HS-27A (cell line): Measurements from ENCODE around the gene LMOD1.
"Not testable (repeated sequence)": the region's sequence is repeated elsewhere in the genome, so short reads cannot be mapped to it uniquely, and the experiment has no call there.

Experiments used
- DNase-seq: peaks from one replicate; pipeline ENCODE4 v3.0.0-alpha.2; 2012; ENCODE audit warnings: low read depth, missing footprints

LMOD1 gene

DNA sequence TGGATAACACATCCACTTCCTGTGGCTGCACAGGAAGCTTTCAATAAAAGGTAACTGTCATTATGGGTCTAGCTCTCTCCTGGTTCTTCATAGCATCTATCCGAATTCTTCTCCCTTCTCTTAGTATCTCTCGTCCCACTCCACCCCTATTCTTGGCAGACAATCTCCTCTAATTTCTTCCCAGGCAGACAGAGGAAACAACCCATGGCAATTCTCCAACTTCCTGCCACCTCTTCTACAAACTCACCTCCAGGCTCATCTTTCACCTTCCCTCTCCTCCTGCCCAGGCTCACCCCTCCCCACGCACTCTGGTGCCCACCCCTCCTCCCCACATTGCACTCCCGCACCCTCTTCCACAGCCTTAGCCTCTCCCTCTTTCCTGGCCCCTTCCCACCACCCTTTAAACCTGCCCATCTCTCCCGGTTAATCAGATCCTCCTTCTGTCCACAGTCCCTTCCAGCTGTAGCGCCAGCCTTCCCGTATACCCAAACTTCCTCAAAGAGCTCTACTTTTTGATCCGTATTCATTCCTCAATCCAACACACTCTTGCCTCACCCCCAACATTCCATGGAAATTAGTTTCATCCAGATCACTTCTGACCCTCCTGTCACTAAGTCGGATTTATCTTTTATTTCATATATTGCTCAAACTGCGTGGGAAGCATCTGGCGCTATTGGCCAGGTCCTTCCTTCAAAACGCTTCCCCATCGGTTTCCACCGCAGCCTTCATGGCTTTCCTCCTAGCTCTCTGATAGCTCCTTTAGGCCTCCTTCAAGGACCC lies 31.7 kb downstream of the LMOD1 start:
- no peak for DNase-seq

DNA sequence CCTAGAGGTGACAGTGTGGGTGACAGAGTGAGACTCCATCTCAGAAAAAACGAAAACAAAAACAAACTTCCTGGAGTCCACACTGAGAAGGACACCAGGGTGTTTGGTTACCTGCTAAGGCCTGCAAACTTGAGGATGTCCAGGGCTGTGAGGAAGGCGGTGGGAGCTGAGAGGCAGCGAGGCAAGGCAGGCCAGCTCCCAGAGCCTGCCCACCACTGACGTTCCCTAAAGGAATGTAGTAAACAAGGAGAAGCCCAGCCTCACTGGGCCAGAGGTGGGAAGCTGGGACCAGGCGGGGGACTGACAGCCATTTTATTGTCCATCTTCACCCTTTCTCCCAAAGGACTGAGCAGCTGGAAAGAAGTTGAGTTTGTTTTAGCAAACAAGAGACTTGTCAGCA lies 33.5 kb downstream of the LMOD1 start:
- no peak for DNase-seq

DNA sequence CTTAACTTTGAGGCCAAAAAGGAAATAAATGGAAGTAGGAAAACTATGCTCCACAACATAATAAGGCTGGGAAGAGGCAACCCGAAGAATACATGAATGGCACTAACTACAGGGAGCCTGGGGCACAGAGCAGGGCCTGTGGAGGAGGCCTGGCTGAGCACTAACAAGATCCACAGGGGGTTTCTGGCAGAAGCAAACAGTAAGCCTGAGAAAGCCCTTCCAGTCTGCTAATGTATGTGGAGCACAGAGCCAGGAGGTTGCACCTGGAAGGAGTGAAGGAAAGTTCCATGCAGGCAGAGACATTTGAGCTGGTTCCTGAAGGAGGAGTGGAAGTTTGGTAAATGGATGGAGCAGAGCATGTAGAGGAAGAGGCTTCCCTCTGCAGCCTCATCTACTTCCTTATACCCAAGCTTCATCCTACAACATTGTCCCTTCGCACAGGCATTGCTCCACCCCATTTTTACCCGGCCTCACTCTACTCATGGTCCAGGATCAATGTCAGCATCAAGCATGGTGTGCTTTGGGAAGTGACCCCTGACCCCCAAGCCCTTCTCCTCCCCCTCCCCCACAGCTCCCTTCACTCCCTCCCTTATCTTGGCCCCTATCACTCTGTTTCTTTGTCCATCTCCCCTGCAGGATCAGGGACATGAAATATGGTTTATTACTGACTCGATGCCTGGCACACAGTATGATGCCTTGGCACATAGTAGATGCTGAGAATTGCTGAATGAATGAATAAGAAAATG lies 34.3 kb downstream of the LMOD1 start:
- DNase-seq: no peak

DNA sequence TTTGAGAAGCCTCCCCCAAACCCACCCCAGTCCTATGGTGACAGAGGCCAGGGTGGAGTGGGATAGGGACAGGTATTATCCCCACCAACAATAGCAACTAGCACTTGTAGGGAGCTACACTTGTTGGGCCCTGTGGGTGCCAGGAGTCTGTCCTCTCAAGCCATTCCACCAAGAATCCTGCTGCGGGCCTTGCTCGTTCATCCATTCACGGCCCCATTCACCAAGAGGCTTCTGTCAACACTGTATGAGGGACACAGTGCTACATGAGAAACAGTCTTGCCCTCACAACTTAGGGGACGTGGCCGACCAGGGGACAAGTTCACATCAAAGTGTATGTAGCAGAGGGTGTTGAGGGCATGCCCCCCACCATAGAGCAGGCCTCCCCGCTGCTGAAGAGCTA lies 38.7 kb downstream of the LMOD1 start:
- no peak for DNase-seq

DNA sequence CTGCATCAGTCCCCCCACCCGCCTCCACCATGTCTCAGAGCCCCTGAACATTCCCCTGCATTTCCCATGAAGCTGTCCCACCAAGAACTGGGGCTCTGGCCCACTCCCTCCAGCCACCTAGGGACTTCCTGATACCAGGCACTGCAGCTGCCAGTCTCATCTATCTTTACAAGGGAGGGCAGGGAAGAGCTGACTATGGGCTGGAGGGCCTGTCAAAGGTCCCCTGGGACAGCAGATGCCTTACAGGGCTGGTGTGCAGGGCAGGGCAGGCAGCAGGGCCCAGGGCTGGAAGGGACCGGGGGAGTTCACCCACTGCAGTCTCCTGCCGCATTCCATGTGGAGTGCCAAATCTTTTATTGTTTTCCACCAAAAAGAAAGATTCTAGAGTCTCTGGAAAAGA lies 40.0 kb downstream of the LMOD1 start:
- DNase-seq: no peak

DNA sequence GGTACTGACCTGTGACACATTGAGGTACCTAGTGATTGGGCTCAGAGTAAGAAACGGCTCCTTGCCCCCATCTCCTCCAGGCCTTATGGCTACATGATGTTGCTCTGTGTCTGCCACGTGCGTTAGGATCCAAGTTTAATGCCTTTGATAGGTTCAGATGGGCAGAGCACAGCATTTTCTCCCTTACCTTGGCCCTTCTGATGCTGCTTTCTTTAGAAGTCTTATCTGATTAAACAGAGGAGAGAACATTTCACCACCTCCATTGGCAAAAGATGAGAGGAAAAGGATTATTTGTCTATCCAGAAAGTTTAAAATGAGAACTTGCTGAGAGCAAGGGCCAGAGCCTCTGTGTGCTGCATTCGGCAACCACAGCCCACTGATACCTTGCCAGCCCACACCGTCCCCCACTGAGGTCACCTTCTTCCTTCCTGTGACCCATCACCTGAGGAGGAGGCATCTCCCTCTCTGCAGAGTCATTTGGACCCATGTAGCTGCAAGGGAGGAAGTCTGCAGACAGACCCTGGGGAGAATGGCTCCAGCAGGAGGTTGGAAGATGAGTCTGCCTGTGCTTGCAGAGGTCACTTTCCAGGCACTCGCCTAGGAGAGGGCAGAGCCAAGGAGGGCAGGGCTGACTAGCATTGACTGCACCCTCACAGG lies 41.0 kb downstream of the LMOD1 start:
- no peak for DNase-seq

DNA sequence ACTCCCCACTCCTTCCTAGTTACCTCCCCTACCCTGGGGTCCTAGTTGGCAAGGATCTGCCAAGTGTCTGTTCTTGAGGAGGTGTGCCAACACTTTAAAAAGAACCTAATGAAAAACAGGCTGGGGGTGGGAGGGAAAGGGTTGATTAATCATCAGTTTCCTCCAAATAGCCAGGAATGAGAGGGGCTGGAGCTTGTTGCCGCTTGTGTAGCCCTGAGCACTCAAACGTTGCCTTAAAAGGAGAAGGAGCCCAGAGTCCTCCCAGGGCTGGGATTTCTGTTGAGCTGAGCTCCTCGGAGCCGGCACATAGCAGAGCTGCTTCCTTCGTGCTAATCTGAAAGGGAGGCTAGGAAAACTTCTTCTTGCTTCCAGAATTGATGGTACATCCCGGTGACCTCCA lies 41.8 kb downstream of the LMOD1 start:
- no peak for DNase-seq

DNA sequence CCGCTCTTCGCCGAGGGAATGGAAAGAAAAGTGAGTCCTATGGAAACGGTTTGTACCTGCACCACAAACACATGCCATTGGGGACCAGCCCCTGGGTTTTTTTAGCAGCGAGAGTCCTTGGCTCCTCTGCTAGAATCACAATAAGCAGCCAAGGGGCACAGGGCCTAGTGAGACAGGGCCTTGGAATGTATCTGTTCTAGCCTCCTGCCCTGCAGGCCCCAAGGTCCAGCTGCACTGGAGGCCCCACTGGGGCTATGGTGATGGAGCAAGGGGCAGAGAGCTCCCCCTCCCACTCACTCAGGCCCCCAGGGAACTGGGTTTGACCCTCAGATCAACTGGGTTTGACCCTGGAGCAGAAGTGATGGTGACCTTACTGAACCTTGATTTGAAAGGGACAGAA lies 43.2 kb downstream of the LMOD1 start:
- DNase-seq: no peak

DNA sequence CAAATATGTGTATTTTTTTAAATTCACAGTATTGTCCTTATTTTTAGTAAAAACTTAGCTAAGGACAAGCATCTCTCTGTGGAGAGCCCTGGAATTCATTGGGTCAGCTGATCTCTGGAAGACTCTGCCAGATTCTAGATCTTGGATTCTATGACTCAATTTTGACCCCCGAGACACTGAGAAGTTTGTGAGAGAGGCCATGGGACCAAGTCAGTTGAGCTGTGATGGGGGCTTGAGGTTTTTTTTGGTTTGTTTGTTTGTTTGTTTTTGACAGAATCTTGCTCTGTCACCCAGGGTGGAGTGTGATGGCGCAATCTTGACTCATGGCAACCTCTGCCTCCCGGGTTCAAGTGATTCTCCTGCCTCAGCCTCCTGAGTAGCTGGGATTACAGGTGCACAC lies 44.1 kb downstream of the LMOD1 start:
- no peak for DNase-seq

DNA sequence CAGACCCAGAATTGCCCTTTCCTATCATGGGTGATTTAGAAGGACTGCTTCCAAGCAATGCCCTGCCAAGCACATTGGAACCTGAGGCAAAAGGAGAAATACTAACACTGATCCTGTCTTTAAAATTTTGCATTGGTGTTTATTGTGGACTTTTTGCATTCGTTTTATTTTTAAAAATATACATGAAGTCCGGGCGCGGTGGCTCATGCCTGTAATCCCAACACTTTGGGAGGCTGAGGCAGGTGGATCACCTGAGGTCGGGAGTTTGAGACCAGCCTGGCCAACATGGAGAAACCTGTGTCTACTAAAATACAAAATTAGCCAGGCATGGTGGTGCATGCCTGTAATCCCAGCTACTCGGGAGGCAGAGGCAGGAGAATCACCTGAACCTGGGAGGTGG lies 45.3 kb downstream of the LMOD1 start:
- DNase-seq: not testable (repeated sequence)

DNA sequence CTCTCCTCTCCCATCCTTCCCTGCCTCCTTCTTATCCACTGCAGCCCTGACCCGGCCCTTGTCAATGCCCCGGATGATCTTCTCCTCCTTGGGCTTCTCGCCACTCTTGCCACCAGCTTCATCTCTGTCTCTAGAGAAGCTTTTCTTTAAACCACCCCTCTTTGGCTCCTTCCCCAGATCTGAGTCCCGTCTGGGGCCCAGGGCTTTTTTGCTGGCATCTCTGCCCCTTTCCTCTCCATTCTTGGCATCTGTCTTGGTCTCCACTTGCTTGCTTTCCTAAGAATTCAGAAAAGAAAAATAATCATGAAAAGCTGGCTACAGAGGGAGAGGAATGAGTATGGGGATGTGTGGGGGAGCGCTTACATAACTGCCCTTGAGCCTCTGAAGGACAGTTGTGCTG lies 45.9 kb downstream of the LMOD1 start:
- no peak for DNase-seq

DNA sequence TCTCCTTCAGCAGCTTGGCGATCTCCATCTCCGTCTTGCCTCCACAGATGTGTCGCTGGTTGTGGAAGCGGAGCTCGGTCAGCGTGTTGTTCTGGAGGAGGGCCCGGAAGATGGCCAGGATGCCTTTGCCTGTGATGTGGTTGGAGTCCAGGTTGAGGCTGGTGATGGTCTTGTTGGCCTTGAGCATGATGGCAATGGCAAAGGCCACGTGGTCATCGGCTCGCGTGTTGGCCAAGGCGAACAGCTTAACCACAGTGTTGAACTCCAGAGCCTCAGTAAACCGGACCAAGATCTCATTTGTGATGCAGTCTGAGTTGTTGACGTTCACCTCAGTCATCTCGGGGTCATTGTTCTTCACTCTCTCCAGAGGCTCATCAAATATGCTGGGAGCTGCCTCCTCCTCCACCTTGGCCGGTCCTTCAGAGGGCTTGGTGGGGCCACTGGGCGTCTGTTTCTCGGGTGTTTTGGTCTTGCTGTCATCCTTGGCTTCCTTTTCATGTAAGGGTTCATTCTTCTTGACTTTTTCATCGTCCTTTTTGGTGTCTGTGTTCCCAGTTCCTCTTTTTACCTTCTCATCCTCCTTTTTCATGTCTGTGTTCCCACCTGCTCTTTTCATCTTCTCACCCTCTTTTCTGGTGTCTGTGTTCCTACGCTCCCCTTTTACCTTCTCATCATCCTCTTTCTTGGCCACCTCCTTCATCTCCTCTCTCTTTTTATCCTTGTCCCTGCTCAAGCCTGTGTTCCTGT lies 46.5 kb downstream of the LMOD1 start:
- no peak for DNase-seq

DNA sequence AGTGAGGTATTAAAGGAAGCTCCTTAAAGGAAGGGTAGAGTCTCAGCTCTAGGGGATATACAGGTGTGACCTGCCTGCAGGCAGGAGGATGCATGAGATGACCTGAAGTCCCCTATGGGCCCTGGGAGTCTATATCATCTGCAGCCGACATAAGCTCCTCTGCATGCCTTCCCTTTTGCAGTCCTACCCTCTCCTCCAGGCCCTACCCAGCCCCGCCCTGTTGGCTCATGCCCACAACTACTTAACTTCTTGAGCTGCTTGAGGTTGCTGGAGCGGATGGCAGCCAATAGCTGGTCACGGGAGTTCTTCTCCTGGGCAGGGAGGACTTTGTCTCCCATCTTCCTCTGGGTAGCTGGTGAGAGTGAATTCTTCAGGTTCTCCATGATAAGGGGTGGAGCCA lies 47.4 kb downstream of the LMOD1 start:
- no peak for DNase-seq

DNA sequence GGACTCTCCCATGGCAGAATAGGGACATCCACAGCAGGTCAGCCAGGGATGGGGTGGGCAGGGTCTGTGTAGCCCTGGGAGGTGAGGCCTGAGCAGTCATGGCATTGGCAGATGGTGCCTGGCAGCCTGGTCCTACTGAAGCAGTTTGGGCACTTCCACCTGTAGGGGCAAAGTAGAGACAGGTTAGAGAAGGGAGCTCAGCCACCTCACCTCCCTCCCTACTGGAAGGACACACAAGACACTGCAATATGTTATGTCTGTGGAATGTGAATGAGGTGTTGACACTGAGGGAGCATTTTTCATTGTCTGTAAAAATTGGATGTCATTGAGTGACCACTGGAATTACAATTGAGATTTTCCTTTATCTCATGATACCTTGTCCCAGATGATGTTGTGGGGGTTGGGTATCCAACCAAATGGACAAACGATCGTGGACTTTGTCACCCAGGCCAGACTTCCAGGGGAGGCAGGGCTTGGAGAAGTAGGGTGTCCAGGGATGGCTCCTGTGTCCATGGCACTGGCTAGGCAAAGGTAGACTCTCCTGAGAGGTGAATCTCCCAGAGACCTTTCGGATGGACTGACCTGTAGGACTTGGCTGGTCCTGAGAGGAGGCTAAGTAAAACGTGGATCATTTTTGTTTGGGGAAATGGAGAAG lies 48.0 kb downstream of the LMOD1 start:
- no peak for DNase-seq

DNA sequence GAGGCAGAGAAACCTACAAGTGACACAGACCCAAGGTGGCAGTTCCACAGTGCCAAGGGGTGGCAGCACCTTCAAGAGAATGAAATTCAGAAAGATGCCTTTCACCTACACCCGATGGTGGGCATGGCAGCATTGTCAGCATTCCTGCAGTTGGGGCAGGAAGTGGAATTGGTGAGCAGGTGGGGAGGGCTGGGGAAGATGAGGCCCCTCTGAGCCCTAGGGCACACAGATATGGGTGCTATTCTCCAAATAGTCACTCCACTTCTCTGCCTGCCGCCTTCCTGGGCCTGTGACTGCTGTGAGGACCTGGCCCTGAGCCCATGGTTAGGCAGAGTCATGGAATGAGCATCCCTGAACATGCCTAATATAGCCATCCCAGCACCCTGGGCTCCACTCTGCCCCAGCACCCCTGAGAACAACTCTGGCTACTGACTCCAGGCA lies 49.4 kb downstream of the LMOD1 start:
- DNase-seq: no peak

DNA sequence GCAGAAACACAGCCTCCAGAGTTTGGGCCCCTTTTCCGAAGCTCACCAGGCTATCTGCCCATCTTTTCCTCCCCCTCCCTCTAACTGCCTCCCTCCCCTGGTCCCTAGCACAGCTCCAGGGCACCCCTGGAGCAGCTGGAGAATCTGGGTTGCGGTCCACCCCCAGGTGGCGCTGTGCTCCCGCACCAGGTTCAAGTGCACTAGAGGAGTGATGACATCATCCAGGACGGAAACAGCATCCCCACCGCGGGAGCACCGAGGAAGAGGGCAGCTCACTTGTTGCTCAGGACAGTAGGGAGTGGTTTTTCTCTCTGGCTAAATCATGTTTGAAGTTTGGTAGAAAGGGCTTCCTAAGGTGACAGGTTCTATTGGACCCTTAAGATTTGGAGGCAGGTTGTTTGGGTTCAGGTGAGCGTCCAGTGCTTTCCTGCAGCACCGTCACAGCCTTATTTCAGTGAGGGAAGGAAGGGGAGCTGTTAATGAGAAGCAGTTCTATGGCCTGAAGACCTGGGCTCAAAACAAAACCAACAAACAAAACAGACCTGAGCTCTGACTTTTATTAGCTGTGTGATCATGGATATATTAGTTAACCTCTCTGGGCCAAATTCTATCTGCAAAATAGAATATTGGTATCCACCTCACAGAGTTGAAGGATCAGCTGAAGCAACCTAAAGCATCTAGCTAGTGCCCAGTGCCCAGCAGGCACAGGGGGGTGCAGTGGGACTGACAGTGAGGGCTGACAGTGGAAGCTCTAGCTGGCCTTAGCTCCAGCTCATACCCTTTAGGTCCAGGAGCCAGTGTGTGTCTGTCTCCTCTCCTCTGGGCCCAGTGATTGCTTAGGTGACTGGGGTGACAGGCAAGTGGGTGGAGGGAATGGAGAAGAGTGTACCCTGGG lies 50.2 kb downstream of the LMOD1 start:
- no peak for DNase-seq

DNA sequence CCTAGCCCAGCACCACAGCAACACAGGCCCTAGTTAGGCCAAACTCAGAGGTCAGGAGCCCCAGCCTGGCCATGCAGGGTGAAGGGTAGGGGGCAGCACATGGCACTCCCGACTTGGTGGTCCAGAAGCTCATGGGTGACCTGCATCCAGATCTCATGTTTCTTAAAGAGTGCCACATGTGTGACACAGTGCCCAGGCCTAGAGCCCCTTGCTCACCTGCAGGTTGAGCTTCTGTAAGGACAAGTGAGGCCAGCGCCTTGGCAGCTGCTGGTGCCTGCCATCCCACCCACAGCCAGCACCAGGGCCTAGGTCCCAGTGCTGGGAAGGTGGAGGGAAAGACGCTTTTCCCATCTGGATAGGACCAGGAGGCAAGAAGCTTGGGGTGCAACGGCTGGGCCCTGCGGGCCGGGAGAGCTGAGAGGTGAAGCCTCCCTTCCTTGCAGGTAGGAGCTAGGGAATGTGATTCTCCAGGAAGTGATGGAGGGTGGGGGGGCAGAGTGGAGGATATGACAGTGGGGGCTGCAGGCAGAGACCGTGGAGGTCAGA lies 51.2 kb downstream of the LMOD1 start:
- no peak for DNase-seq

DNA sequence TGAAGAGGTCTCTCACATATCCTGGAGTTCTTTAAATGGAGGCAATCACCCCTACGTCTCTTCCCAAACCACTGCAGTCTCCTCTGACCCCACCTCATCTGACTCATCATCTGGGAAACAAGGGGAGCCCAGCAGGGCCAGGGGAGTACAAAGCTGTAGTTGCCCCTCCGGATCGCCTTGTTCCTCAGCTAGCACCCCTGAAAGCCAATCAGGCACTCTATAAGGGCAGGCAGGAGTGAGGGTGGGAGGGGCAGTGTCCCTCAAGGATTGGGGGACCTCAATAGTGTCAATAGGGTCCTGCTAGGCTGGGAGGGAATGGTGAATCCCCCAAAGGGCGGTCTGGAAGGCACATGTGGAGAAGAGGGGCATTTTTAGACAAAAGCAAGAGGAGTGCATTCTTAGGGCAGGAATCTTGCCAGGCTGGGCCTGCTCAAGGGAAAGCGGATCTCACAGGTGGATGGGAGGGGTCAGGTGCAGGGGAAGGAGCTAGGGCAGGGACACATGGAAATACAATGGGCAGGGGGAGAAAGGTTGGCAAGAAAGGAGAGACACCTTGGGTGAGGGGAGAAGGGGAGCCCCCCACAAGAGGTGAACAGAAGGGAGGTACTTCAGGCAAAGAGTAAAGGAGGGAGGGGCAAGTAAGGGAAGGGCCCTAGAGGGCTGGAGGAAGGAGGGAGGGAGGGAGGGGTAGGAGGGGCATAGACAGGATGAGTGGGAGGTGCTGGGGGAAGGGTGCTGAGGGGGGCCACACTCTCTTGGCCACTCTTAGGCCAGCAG lies 51.8 kb downstream of the LMOD1 start:
- DNase-seq: no peak

DNA sequence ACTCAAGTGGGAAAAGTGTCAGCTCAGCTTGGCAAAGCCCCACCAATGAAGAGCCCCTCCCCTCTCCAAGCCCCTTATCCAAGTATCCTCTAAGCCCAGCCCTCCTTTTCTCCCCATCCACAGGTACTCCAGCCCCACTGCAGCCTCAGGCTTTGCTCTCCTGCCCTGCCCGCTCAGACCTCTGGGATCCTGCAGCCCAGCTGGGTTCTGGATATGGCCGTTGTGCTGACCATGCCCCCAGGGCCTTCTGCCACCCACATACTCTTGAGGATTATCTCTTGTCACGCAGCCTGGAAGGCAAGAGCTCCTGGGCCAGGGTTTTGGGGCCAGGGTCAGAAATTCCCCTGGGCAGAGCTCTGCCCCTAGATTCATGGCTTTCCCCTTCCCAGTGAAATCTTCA lies 52.9 kb downstream of the LMOD1 start:
- no peak for DNase-seq

DNA sequence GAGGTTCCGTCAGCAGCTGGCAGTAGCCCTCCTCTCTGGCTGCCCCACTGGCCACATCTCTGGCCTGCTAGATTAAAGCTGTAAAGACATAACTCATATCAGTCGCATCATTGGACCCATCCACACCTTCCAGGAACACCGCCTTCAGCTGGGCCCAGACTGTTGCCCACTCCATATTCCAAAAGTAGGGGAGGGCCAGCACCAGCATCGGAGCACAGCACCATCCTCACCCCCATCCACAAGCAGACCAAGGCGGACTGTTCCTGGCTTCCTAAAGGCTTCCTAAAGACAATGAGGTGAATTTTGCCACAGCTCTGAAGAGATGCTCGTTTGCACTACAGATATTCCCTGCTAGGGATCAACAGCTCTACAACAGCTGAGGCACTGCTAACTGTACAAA lies 54.1 kb downstream of the LMOD1 start:
- no peak for DNase-seq
